WTC11 (cell line): ENCODE data around the gene CEP78. TPM values are rescaled to one million over a fixed set of nuclear protein-coding genes. Genes with fewer than 3 reads are reported as not detected.

Experiments
- ATAC-seq: fragments of 200-7000 bp; cut with Tn5 transposase; 2 replicates; pipeline ENCODE4 v1.10.0; 2021; ENCODE audit warnings: mild to moderate bottlenecking, moderate library complexity
- CTCF ChIA-PET: fragments of 300-600 bp; sonication (Branson Sonifier 250); formaldehyde crosslinking; loops from one replicate; lab custom pipeline; 2021; ENCODE audit warnings: antibody characterized with exemption; lab: Charles Lee
- POLR2A ChIA-PET: fragments of 350-600 bp; sonication (Branson Sonifier 250); formaldehyde crosslinking; loops from one replicate; lab custom pipeline; 2021; ENCODE audit warnings: antibody characterized with exemption; lab: Charles Lee
- DNase-seq: peaks from one replicate; pipeline ENCODE4 v3.0.0; 2021; ENCODE audit warnings: low spot score
- H3K27ac Mint-ChIP-seq: 2 replicates; pipeline ENCODE4 v1.8.0; 2021; ENCODE audit warnings: mixed read lengths
- H3K27me3 Mint-ChIP-seq: 2 replicates; pipeline ENCODE4 v1.8.0; 2021; ENCODE audit warnings: low read depth, mild to moderate bottlenecking, moderate library complexity, mixed read lengths
- H3K36me3 Mint-ChIP-seq: 2 replicates; pipeline ENCODE4 v1.8.0; 2021; ENCODE audit warnings: mixed read lengths
- H3K4me1 Mint-ChIP-seq: 2 replicates; pipeline ENCODE4 v1.8.0; 2022; ENCODE audit warnings: mixed read lengths
- H3K4me3 Mint-ChIP-seq: 2 replicates; pipeline ENCODE4 v1.8.0; 2021; ENCODE audit warnings: mild to moderate bottlenecking, moderate library complexity, mixed read lengths
- H3K9me3 Mint-ChIP-seq: 2 replicates; pipeline ENCODE4 v1.8.0; 2021; ENCODE audit warnings: mixed read lengths
- AFF4 ChIP-seq: sonication (generic); formaldehyde crosslinking; IDR thresholded peaks from 2 replicates; pipeline ENCODE4 v1.8.1; 2023; ENCODE audit warnings: mild to moderate bottlenecking, missing genetic modification reagents, borderline replicate concordance
- ATF6 ChIP-seq: sonication (generic); formaldehyde crosslinking; IDR thresholded peaks from 2 replicates; pipeline ENCODE4 v1.8.1; 2023; ENCODE audit warnings: mild to moderate bottlenecking, missing genetic modification reagents
- E2F1 ChIP-seq: sonication (generic); formaldehyde crosslinking; IDR thresholded peaks from 2 replicates; pipeline ENCODE4 v1.8.0; 2022; ENCODE audit warnings: mild to moderate bottlenecking, missing genetic modification reagents
- ERG ChIP-seq: fragments of 250-450 bp; sonication (Bioruptor Pico); IDR thresholded peaks from 2 replicates; pipeline ENCODE4 v1.8.0; 2021; ENCODE audit warnings: mild to moderate bottlenecking
- ESRRA ChIP-seq: sonication (generic); formaldehyde crosslinking; IDR thresholded peaks from 2 replicates; pipeline ENCODE4 v1.8.1; 2022; ENCODE audit warnings: mild to moderate bottlenecking, missing genetic modification reagents, borderline replicate concordance
- FOXK1 ChIP-seq: sonication (generic); formaldehyde crosslinking; IDR thresholded peaks from 2 replicates; pipeline ENCODE4 v1.8.0; 2022; ENCODE audit warnings: mild to moderate bottlenecking, moderate library complexity, missing genetic modification reagents
- GABPB1 ChIP-seq: sonication (generic); formaldehyde crosslinking; IDR thresholded peaks from 2 replicates; pipeline ENCODE4 v1.8.1; 2023; ENCODE audit warnings: mild to moderate bottlenecking, missing genetic modification reagents
- GRHL2 ChIP-seq: fragments of 250-450 bp; sonication (Bioruptor Pico); IDR thresholded peaks from 2 replicates; pipeline ENCODE4 v1.8.0; 2022; ENCODE audit warnings: mild to moderate bottlenecking, moderate library complexity; ENCODE audit not compliant: insufficient replicate concordance, severe bottlenecking
- IRF1 ChIP-seq: sonication (generic); formaldehyde crosslinking; IDR thresholded peaks from 2 replicates; pipeline ENCODE4 v1.8.0; 2023; ENCODE audit warnings: missing genetic modification reagents
- IRF2 ChIP-seq: sonication (generic); formaldehyde crosslinking; IDR thresholded peaks from 2 replicates; pipeline ENCODE4 v1.8.0; 2022; ENCODE audit warnings: low read depth, missing genetic modification reagents, borderline replicate concordance
- NFE2L1 ChIP-seq: sonication (generic); formaldehyde crosslinking; IDR thresholded peaks from 2 replicates; pipeline ENCODE4 v1.8.1; 2023; ENCODE audit warnings: missing genetic modification reagents
- PRRX2 ChIP-seq: fragments of 250-450 bp; sonication (Bioruptor Pico); IDR thresholded peaks from 2 replicates; pipeline ENCODE4 v1.8.0; 2021; ENCODE audit warnings: mild to moderate bottlenecking
- SMAD4 ChIP-seq: sonication (generic); formaldehyde crosslinking; IDR thresholded peaks from 2 replicates; pipeline ENCODE4 v1.8.0; 2022; ENCODE audit warnings: mild to moderate bottlenecking, missing genetic modification reagents
- SP1 ChIP-seq: sonication (generic); formaldehyde crosslinking; conservative IDR thresholded peaks from 2 replicates; pipeline ENCODE4 v1.8.1; 2022; ENCODE audit warnings: missing genetic modification reagents
- TEAD1 ChIP-seq: sonication (generic); formaldehyde crosslinking; IDR thresholded peaks from 2 replicates; pipeline ENCODE4 v1.8.0; 2022; ENCODE audit warnings: mild to moderate bottlenecking, missing genetic modification reagents
- ZNF263 ChIP-seq: sonication (generic); formaldehyde crosslinking; IDR thresholded peaks from 2 replicates; pipeline ENCODE4 v1.8.1; 2022; ENCODE audit warnings: low read depth, mild to moderate bottlenecking, moderate library complexity, missing genetic modification reagents
- ZNF423 ChIP-seq: fragments of 250-450 bp; sonication (Bioruptor Pico); IDR thresholded peaks from 2 replicates; pipeline ENCODE4 v2.1.2; 2022; ENCODE audit warnings: mild to moderate bottlenecking, moderate library complexity
- total RNA-seq: library from RNA; stranded (reverse); gene quantifications from 3 replicates; pipeline ENCODE4 v1.2.3, GENCODE V29; 2021
- TF ChIP-seq, protein P1 (sequence below): sonication (generic); formaldehyde crosslinking; conservative IDR thresholded peaks from 2 replicates; pipeline ENCODE4 v1.8.1; 2023; ENCODE audit warnings: mild to moderate bottlenecking, low read depth, missing genetic modification reagents, moderate library complexity

Gene CEP78
- total RNA-seq, 1 experiment from 2014 or later, result 42.0 TPM

DNA sequence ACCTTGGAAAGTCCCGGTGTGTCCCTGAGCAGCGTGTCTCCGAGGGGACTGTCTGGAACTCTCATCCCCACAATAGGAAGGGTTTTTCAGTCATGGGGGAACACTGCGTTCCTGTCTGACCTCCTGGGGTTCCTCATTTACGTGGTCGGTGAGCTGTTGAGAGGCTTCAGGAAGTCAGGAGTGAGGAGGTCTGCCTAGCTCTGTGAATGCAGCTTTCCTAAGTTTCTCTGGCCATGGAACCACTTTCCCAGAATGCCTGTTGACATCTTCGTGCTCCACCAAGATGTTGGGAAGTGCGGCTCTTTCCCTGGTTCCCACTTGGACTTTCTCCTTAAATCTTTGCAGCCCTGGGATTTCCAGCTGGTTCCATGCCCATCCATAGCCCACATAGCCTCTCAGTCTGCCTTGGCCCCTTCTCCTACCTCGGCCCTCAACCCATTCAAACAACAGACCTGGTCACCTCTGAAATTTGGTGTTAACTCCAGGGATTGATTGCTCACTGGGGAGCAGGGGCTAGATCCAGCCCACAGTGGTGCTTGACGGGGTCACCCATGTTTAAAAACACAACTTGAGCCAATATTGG lies 88.3 kb downstream of the CEP78 start:
- CTCF ChIA-PET, result no interaction called here
- Mint-ChIP-seq H3K4me1 (peaks cover 19% of the 10 kb centered on the region), H3K27me3 (no peaks in the 10 kb centered on the region), H3K9me3 (no peaks in the 10 kb centered on the region; the same call in 1 of the 2 replicates), H3K4me3 (no peak overlapping the region), H3K36me3 (peaks cover 90% of the 10 kb centered on the region), H3K27ac (peak overlapping the region; percentile 63)
- POLR2A ChIA-PET, result interaction anchor here (0.7 to 2.0 kb wide), 2 partner anchors 9 to 44 kb away, joined by 3 to 8 read pairs; no protein-coding TSS in a partner anchor
- TF ChIP-seq SP1 (CRISPR knock-in tag) (no peak), IRF1 (CRISPR knock-in tag) (no peak), ERG (CRISPR knock-in tag) (no peak), ATF6 (CRISPR knock-in tag) (no peak), GABPB1 (CRISPR knock-in tag) (no peak), ZNF263 (CRISPR knock-in tag) (no peak), PRRX2 (no peak)
- peak; percentile 24; the same call in 1 of the 2 replicates for ATAC-seq
- no peak for DNase-seq

DNA sequence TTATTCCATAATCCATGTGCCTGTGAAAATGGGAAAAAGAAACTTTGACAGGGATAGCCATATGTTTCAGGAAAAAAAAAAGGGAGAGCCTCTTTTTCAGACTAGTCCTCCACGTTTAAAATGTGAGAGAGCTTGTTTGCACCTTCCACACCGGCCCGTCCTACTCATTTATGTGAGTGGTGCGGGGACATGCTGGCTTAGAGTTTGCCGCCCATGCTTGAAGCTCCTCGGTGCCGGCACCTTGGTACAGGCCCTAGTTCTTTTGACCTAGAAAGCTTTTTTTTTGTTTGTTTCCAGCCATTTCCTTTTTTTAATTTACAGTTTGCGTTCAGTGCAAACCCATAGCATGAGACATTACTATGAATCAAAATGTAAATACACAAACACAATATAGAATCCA lies 88.8 kb downstream of the CEP78 start:
- Mint-ChIP-seq H3K36me3 (peaks cover 88% of the 10 kb centered on the region), H3K4me1 (peaks cover 22% of the 10 kb centered on the region), H3K4me3 (no peak overlapping the region), H3K9me3 (no peaks in the 10 kb centered on the region; the same call in 1 of the 2 replicates), H3K27me3 (no peaks in the 10 kb centered on the region), H3K27ac (peak overlapping the region; percentile 65)
- no peak for DNase-seq
- ChIA-PET POLR2A (interaction anchor here (0.7 to 2.0 kb wide), 2 partner anchors 10 to 43 kb away, joined by 3 to 8 read pairs; no protein-coding TSS in a partner anchor), CTCF (no interaction called here)
- ATAC-seq, result no peak
- no peak for TF ChIP-seq TEAD1 (CRISPR knock-in tag)
- no peak for TF ChIP-seq E2F1 (CRISPR knock-in tag)
- TF ChIP-seq ATF6 (CRISPR knock-in tag), result no peak
- no peak for TF ChIP-seq NFE2L1 (CRISPR knock-in tag)
- no peak for TF ChIP-seq ERG (CRISPR knock-in tag)
- no peak for TF ChIP-seq GRHL2
- TF ChIP-seq FOXK1, result no peak
- TF ChIP-seq, protein P1, sequence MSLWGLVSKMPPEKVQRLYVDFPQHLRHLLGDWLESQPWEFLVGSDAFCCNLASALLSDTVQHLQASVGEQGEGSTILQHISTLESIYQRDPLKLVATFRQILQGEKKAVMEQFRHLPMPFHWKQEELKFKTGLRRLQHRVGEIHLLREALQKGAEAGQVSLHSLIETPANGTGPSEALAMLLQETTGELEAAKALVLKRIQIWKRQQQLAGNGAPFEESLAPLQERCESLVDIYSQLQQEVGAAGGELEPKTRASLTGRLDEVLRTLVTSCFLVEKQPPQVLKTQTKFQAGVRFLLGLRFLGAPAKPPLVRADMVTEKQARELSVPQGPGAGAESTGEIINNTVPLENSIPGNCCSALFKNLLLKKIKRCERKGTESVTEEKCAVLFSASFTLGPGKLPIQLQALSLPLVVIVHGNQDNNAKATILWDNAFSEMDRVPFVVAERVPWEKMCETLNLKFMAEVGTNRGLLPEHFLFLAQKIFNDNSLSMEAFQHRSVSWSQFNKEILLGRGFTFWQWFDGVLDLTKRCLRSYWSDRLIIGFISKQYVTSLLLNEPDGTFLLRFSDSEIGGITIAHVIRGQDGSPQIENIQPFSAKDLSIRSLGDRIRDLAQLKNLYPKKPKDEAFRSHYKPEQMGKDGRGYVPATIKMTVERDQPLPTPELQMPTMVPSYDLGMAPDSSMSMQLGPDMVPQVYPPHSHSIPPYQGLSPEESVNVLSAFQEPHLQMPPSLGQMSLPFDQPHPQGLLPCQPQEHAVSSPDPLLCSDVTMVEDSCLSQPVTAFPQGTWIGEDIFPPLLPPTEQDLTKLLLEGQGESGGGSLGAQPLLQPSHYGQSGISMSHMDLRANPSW (CRISPR knock-in tag), result no peak
- no peak for TF ChIP-seq SP1 (CRISPR knock-in tag)
- no peak for TF ChIP-seq ZNF423 (CRISPR knock-in tag)
- no peak for TF ChIP-seq SMAD4 (CRISPR knock-in tag)
- TF ChIP-seq IRF2 (CRISPR knock-in tag), result no peak
- TF ChIP-seq AFF4 (CRISPR knock-in tag), result no peak
- no peak for TF ChIP-seq ESRRA
